HG03066 (cell line): ENCODE measurements around the gene DIP2C.

ENCODE experiments used
- ATAC-seq: cut with Tn5 transposase; IDR thresholded peaks from one replicate; pipeline ENCODE4 v1.9.1; 2021; ENCODE audit warnings: low read depth; ENCODE audit not compliant: unreplicated experiment

The DIP2C gene

DNA sequence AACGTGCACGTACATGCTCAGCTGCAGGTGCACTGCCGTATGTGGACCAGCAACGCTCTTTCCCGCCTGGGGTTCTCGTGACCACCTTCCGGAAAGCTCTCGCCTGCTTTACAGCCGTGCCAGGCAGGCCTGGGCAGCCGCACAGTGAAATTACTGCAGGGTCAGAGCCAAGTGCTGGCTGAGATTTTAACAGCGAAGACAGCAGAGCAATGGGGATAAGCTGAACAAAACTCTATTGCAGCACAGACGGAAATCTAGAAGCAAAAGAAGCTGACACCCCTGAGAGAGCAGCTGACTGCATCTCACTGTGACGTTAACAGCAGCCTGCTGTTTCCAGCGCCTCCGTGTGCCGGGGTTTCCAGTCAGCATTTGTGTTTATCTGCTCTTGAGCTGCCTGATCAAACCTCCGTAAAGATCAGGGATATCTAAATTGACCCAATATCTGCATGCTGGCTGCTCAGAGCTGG, 179.0 kb downstream of the DIP2C start:
- ATAC-seq: no peak

DNA sequence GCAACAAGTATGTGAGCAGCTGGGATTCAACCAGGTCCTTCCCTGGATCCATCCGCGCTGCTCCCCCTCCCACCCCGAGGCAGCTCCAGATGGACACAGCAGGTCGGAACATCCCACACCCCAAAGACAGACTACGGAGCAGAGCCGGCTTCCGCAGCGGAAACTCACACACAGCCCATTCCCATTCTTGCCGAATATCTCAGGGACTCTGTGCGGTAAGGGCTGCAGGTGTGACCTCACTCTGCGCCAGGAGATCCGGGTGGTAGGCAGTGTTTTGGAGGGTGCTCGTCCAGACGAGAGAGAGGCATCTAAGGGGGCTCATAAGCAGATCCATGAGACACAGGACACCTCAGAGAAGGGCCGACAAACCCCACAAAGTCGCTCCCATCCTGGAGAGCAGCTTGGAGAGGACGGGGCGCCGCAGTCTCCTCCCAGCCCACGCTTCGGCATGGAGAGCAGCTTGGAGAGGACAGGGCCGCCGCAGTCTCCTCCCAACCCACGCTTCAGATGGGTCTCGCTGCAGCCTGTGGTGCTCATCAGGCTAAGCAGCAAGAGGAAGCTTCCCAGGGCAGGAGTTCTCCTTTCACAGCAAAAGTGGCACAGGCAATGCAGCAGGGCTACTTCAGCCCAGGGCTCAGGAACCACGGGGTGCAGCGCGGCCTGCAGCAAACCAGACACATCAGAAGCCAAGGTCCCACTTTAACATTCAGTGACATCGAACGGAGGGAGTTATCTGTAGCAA, 179.9 kb downstream of the DIP2C start:
- no peak for ATAC-seq

GRCh38 chr10:508726-509125, 180.7 kb downstream of the DIP2C start:
- ATAC-seq: no peak

DNA sequence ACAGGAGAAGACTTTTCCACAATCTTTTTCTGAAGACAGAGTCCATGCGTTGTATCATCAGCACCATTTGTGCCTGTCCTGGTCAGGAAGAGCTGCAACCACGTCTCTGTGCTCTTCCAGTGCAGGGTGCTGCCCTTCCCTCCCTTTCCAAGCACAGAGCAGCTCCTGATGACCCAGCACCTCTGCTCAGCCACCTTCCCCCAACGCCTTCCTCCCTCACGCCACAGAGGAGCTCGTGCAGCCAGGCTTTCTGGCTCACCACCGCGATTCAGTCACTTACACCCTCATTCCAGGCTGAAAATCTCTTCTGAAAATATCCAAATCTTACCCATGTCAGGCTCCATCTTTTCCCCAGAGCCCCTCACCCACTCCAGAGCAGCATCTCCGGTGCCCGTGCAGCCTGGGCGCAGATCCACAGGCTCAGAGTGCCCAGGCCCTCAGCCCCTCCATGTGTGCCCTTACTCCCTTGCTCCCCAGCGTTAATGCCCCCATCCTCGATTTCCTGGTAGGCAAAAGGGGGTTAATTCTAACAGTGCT, 181.5 kb downstream of the DIP2C start:
- no peak for ATAC-seq

DNA sequence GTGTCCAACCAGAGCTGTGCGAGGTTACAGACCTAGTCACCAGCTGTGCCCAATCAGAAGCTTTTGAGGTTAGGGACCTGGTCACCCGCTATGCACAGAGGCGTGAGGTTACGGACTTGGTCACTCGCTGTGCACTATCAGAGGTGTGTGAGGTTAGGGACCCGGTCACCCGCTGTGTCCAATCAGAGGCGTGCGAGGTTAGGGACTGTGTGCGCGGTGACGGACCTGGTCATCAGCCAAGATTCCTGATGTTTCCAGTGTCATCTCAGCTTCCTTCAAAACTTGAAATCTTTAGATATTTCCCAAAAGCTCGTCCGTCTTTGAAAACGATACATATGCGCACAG, 182.1 kb downstream of the DIP2C start:
- ATAC-seq: no peak

GRCh38 chr10:506451-507354, 182.8 kb downstream of the DIP2C start:
- no peak for ATAC-seq

GRCh38 chr10:505419-505818, 184.0 kb downstream of the DIP2C start:
- ATAC-seq: no peak

GRCh38 chr10:504806-505205, 184.7 kb downstream of the DIP2C start:
- ATAC-seq: no peak

GRCh38 chr10:504121-504611, 185.3 kb downstream of the DIP2C start:
- no peak for ATAC-seq

- no peak for ATAC-seq
Measured at GRCh38 chr10:501596-501995, 187.9 kb downstream of the DIP2C start.

DNA sequence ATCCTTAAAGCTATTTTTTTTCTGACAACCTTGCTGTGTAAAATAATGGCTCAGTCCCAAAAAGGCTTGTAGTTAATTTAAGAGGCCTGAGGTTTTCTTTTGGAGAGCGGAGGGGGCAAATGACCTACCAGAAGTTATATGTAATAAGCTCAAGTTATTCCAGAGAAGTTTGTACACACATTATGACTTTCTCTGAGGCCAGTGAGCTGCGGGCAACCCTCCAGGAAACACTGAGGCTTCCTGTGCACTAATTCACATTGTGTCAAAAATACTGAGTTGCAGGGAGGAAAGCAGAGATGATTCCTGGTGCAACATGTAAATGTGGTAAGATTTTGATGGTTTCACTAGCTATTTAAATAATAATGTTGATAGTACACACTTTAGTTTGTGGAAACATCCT, 188.6 kb downstream of the DIP2C start:
- no peak for ATAC-seq

- ATAC-seq: no peak
Measured at GRCh38 chr10:499991-500390, 189.5 kb downstream of the DIP2C start.

- no peak for ATAC-seq
Measured at GRCh38 chr10:498760-499435, 190.6 kb downstream of the DIP2C start.

DNA sequence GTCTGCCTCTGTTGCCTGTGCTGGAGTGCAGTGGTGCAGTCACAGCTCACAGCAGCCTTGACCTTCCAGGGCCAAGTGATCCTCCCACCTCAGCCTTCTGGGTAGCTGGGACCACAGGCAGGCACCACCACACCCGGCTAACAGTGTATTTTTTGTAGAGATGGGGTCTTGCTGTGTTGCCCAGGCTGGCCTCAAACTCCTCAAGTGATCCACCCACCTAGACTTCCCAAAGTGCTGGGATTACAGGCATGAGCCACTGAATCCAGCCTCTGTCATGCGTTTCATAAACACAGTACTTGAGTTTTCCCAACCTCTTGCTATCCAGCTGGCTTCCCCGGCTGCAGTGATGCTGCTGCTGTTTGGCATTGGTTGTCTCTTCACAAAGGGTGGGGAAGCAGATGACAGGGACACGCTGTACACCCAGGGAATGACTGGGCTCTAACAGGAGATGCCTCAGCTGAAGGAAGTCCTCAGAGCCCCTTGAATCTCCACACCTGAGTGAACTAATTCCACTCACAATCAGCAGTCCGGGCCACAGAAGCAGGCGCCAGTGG, 191.5 kb downstream of the DIP2C start:
- ATAC-seq: no peak

DNA sequence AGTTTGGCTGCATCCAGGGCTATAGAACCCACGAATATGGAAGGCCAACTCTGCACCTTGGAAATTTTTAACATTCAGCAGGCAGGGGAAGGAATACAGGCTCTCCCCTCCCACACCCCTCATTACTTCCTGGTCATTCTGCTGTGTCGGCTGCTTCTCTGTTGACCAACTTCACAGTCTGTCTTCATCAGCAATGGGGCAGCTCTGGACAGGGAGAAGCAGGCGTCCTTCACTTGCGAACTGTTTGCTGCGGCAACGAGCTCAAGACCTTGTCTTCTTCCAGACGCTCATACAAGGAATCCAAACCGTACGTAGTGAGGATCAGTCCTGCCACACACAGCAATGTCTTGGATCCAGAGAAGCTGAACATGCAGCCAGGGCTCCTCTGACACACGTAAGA, 192.2 kb downstream of the DIP2C start:
- ATAC-seq: no peak

- ATAC-seq: no peak
Measured at GRCh38 chr10:494556-494955, 194.9 kb downstream of the DIP2C start.

DNA sequence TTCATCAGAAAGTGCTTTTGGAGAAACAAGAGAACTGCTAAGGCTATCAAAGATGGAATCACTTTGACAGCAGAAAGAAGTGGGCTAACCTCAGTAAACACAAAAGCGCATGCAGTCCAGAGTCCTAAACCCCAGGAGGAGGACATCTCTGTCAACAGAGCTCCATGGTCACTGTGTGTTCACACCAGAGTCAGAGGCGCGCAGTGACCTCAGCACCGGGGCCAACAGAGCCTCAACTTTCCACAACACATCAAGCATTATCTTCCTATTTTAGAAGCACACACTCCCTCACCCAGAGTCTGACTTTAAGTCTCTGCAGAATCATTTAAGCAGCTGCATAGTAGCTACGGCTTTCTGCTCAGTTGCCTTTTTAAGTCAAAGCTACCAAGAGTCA, 195.3 kb downstream of the DIP2C start:
- no peak for ATAC-seq

DNA sequence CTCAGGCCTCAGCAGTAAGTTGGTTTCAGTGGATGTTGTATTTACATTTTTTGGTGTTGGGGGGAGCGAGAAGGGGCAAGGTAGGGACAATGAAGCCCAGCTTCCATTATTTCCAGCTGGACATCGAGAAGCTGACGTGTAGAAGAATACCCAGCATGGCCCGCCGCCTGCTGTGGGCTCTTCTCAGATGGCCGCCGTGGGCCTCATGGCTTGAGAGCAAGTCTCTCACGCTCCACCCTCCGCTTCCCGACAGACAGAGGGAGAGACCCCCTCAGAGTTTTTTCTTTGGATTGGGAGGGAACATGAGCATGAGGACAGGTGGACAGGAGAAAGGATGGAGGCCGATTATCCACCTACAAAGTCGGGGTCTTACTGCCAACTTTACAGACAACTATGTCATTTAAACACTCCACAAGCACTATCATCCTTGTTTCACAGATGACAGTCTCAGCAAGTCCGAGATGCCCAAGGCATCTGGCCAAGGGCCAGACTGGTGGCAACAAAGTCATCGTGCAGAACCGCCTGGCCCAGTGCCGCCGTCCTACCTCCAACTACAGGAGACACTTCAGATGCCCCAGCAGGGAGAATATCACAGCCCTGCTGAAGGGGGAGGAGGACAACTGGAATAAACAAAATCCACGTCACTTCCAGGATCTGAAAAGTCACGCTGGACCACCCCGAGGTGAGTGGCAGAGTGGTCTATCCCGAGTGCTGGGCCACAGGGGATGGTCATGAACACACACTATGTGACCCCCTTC, 195.9 kb downstream of the DIP2C start:
- ATAC-seq: no peak

DNA sequence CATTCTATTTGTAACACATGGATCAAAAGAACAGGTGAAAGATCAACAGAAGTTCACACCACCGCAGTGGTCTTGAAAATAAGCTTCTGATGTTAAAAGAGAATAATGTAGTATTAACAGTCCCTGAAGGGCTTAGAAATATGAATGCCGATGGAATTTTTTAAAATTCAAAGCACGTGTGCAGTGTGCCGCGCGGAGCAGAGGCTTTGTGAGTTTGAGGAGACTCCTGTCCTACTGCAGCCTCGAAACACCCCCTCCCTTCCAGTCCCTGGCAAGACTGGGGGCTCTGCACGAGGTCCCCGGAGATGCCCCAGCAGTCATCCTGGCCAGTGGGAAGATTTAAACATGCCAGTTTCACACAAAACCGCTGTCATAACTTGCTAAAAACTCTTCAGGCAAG, 196.6 kb downstream of the DIP2C start:
- ATAC-seq: no peak
